ENCODE results near the gene IPO8. TPM values are rescaled to one million over a fixed set of nuclear protein-coding genes. Genes with fewer than 3 reads are reported as not detected.
"Not testable (repeated sequence)": the region's sequence is repeated elsewhere in the genome, so short reads cannot be mapped to it uniquely, and the experiment has no call there.

Gene IPO8
- total and polyA plus RNA-seq, 4 donors: 6.7 to 52.7 (median 33.0) TPM

GRCh38 chr12:30613119-30613830, 82.4 kb downstream of the IPO8 start:
- no peak overlapping the region for H3K27ac ChIP-seq (ENCODE audit: low read depth in 1 of 2, low read length in 1 of 2)
- no peak overlapping the region for H3K9ac ChIP-seq (ENCODE audit: insufficient read depth in 1 of 2, low read length in 2 of 2)
- TF ChIP-seq CTCF (IDR thresholded peaks at IDR 0.05; ENCODE audit: control extremely low read depth, extremely low read depth): no peak
- 49 to 57% methylated on average over 2 of the region's 2 CpGs for WGBS, 2 donors
- no peaks in the 10 kb centered on the region for H3K36me3 ChIP-seq (ENCODE audit: control insufficient read depth in 4 of 4, insufficient read depth in 4 of 4, low read length in 4 of 4)
- H3K4me1 ChIP-seq (ENCODE audit: control insufficient read depth in 5 of 5, insufficient read depth in 5 of 5, low read length in 5 of 5): peaks cover 0 to 6% (median 0%) of the 10 kb centered on the region in 5 donors
- no peak overlapping the region for H3K4me3 ChIP-seq
- no peak for ATAC-seq (ENCODE audit: insufficient read depth, low FRiP score)
- peak in 1 of 3 donors; percentile 10 for DNase-seq
- H3K9me3 ChIP-seq (ENCODE audit: control insufficient read depth in 4 of 4, insufficient read depth in 3 of 4, low read length in 3 of 4): peaks cover 0 to under 1% (median 0%) of the 10 kb centered on the region in 4 donors
- no peaks in the 10 kb centered on the region for H3K27me3 ChIP-seq (ENCODE audit: control insufficient read depth in 3 of 3, insufficient read depth in 3 of 3, low read length in 2 of 3)

GRCh38 chr12:30610718-30611117, 85.0 kb downstream of the IPO8 start:
- 86 to 90% methylated on average over 1 of the region's 1 CpG for WGBS, 2 donors
- no peak overlapping the region for H3K27ac ChIP-seq (ENCODE audit: low read depth in 1 of 2, low read length in 1 of 2)
- H3K9me3 ChIP-seq (ENCODE audit: control insufficient read depth in 4 of 4, insufficient read depth in 3 of 4, low read length in 3 of 4): peaks cover 0 to 2% (median 0%) of the 10 kb centered on the region in 4 donors
- no peaks in the 10 kb centered on the region for H3K27me3 ChIP-seq (ENCODE audit: control insufficient read depth in 3 of 3, insufficient read depth in 3 of 3, low read length in 2 of 3)
- H3K4me3 ChIP-seq: no peak overlapping the region
- no peak overlapping the region for H3K9ac ChIP-seq (ENCODE audit: insufficient read depth in 1 of 2, low read length in 2 of 2)
- DNase-seq (no peak), ATAC-seq (ENCODE audit: insufficient read depth, low FRiP score) (no peak)
- H3K4me1 ChIP-seq (ENCODE audit: control insufficient read depth in 5 of 5, insufficient read depth in 5 of 5, low read length in 5 of 5): peaks cover 0 to 6% (median 0%) of the 10 kb centered on the region in 5 donors
- no peaks in the 10 kb centered on the region for H3K36me3 ChIP-seq (ENCODE audit: control insufficient read depth in 4 of 4, insufficient read depth in 4 of 4, low read length in 4 of 4)
- no peak for TF ChIP-seq CTCF (IDR thresholded peaks at IDR 0.05; ENCODE audit: control extremely low read depth, extremely low read depth)

- ATAC-seq (ENCODE audit: insufficient read depth, low FRiP score); H3K27me3 ChIP-seq (ENCODE audit: control insufficient read depth in 3 of 3, insufficient read depth in 3 of 3, low read length in 2 of 3); H3K4me1 ChIP-seq (ENCODE audit: control insufficient read depth in 5 of 5, insufficient read depth in 5 of 5, low read length in 5 of 5); H3K9ac ChIP-seq (ENCODE audit: insufficient read depth in 1 of 2, low read length in 2 of 2); DNase-seq; H3K36me3 ChIP-seq (ENCODE audit: control insufficient read depth in 4 of 4, insufficient read depth in 4 of 4, low read length in 4 of 4); H3K9me3 ChIP-seq (ENCODE audit: control insufficient read depth in 4 of 4, insufficient read depth in 3 of 4, low read length in 3 of 4); H3K27ac ChIP-seq (ENCODE audit: low read depth in 1 of 2, low read length in 1 of 2); H3K4me3 ChIP-seq: not testable (repeated sequence)
These were observed 85.8 kb downstream of the IPO8 start for GRCh38 chr12:30609819-30610218.

- not testable (repeated sequence) for H3K4me3 ChIP-seq; H3K36me3 ChIP-seq (ENCODE audit: control insufficient read depth in 4 of 4, insufficient read depth in 4 of 4, low read length in 4 of 4); H3K4me1 ChIP-seq (ENCODE audit: control insufficient read depth in 5 of 5, insufficient read depth in 5 of 5, low read length in 5 of 5); ATAC-seq (ENCODE audit: insufficient read depth, low FRiP score); H3K27me3 ChIP-seq (ENCODE audit: control insufficient read depth in 3 of 3, insufficient read depth in 3 of 3, low read length in 2 of 3); H3K9ac ChIP-seq (ENCODE audit: insufficient read depth in 1 of 2, low read length in 2 of 2); H3K27ac ChIP-seq (ENCODE audit: low read depth in 1 of 2, low read length in 1 of 2)
- WGBS, 2 donors: 55 to 56% methylated on average over 6 of the region's 6 CpGs
- peaks cover 0 to 14% (median 3%) of the 10 kb centered on the region in 4 donors for H3K9me3 ChIP-seq (ENCODE audit: control insufficient read depth in 4 of 4, insufficient read depth in 3 of 4, low read length in 3 of 4)
- DNase-seq: peak; percentile 44 to 61 (median 55)
These were observed 91.4 kb downstream of the IPO8 start for GRCh38 chr12:30604302-30604701.

Data from lung (tissue), 12 donors.